Left cardiac atrium (tissue), 4 donors: ENCODE data around the gene MRPS26. TPM values are rescaled to one million over a fixed set of nuclear protein-coding genes. Genes with fewer than 3 reads are reported as not detected.
"Not testable (repeated sequence)": the region's sequence is repeated elsewhere in the genome, so short reads cannot be mapped to it uniquely, and the experiment has no call there.

ENCODE experiments used
- ATAC-seq, 2 donors: fragments of 200-7000 bp; cut with Tn5 transposase; one replicate each; pipeline ENCODE4 v1.9.1; 2020; ENCODE audit warnings: mild to moderate bottlenecking in 2 of 2, moderate library complexity in 2 of 2
- DNase-seq: peaks from one replicate; pipeline ENCODE4 v3.0.0-alpha.2; 2020
- intact Hi-C, 2 donors: fragments of 100-400 bp; cut with DNase I; formaldehyde crosslinking; loops; one replicate each; pipeline versions ENCODE4 v1.14.1 to v1.15.1; 2022 to 2023
- long read RNA-seq: library from polyadenylated mRNA; unstranded; transcript quantifications from one replicate; pipeline ENCODE4 v2.0.0, GENCODE V29; 2021
- total RNA-seq, 2 donors: library from RNA; stranded (reverse); fragmentation: NEBNext Ultra II Directional; extraction: Animal tissue kit (Norgen Biotek cat#: 25700); gene quantifications; one replicate each; pipeline ENCODE4 v1.2.1, GENCODE V29; 2021
- donor health status: DM: no; HTN: yes; CAD: no.
- donor health status: DM: no; HTN: yes; CAD: no; lungs with severe emphysema.
- donor health status: DM: yes; HTN: yes; CAD: no.
- donor health status: Dilated cardiomyopathy.

Gene MRPS26
- total RNA-seq = 10 to 100 TPM; 42.7 to 42.8 TPM
- long read RNA-seq, transcript MRPS26-201 (4 exons, 1,127 nt) = major isoform, 32 of 34 reads
- long read RNA-seq, partial matches to known transcripts = 0 of 34 reads
- long read RNA-seq, other reads (novel, unspliced or antisense) = 2 of 34 reads

DNA sequence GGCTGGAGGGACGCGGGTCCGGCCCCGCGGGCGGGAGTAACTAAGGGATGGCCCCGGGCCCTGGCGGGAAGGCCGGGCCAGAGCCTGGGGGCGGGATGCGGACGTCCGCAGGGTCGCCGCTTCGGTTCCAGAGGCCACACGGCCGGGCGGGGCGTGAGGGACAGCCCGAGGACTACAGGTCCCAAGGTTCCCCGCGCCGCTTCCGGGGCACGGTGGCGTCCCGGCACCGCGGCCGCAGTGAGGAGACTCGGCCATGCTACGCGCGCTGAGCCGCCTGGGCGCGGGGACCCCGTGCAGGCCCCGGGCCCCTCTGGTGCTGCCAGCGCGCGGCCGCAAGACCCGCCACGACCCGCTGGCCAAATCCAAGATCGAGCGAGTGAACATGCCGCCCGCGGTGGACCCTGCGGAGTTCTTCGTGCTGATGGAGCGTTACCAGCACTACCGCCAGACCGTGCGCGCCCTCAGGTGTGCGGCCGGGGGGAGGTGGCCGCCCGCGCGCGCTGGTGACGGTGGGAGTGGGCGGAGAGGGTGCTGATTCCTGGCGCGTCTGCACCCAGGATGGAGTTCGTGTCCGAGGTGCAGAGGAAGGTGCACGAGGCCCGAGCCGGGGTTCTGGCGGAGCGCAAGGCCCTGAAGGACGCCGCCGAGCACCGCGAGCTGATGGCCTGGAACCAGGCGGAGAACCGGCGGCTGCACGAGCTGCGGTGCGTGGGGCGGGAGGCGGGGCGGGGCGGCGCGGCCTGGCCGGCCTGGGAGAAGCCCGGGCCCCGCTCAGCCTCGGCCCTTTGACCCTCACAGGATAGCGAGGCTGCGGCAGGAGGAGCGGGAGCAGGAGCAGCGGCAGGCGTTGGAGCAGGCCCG lies at the start of gene MRPS26:
TSS of gene MRPS26 (plus strand) at position 237 of the 861 bp plus-strand sequence. CDS start at position 254, 17 bp downstream.
- intact Hi-C loops = no loop called here
- peak; percentile 94 for DNase-seq
- ATAC-seq = peak; percentile 95

DNA sequence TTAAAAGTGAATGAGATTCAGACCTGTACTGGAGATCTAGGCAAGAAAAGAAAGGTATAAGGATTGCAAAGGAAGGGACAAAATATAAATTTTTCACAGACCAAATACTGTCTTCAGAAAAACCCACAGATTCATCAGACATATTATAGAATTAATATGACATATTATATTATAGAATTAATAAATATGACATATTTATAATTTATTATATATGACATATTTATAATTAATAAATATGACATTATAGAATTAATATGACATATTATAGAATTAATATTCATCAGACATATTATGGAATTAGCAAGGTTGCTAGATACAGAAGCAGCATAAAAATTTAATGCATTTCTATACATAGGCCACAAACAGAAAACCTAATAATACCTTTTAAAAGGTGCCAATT lies 47.1 kb upstream of the MRPS26 start:
- intact Hi-C loops = no loop called here
- DNase-seq (no peak), ATAC-seq (no peak)

GRCh38 chr20:3000852-3001523 lies 44.9 kb upstream of the MRPS26 start:
- intact Hi-C loops = loop anchor here in 1 of 2 donors (10.0 kb wide), 1 partner anchor 246 kb away; no protein-coding TSS in a partner anchor
- ATAC-seq (peak; percentile 64 to 82), DNase-seq (no peak)

GRCh38 chr20:3003416-3003815 lies 42.4 kb upstream of the MRPS26 start:
- DNase-seq = no peak
- no peak for ATAC-seq
- intact Hi-C loops = loop anchor here in 1 of 2 donors (10.0 kb wide), 1 partner anchor 249 kb away; no protein-coding TSS in a partner anchor

GRCh38 chr20:3010985-3011723 lies 34.7 kb upstream of the MRPS26 start:
- ATAC-seq (peak in 1 of 2 donors; percentile 84), DNase-seq (no peak)
- intact Hi-C loops = no loop called here

DNA sequence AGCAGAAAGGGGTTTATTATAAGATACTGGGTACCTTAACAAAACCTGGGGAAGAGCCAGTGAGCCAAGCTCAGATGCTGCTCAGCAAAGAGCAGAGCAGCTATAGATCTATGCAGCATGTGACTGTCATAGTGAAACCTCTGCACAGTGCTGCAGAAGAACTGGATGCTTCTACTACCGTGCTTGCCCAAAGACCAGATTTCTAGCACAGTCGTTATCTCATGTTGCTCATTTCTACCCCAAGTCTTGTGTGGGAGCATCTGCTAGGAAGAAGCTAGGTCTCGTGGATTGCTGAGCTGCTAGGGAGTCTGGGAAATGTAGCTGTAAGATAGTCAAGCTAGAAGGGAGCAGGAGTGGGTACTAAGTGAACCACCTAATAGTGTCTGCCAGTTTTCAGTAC lies 34.1 kb upstream of the MRPS26 start:
- intact Hi-C loops = no loop called here
- peak in 1 of 2 donors; percentile 41 for ATAC-seq
- no peak for DNase-seq

DNA sequence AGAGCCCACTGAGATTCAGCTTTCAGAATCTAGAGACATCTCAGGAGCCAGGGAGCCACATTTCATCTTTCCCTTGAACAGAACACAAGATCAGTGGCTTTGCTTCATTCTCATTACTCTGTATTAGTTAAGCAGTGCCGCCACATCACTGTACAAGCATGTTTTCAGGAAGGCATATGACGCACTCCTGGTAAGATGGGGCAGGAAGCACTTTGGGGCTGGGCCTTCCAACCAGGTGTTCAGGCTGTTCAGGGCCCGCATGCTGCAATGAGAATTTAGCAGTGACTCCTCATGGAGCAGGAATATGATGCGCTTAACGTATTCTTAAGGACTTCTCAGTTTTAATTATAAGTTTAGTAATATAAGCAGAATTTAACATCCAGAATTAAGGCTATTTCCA lies 32.1 kb upstream of the MRPS26 start:
- ATAC-seq (no peak), DNase-seq (no peak)
- intact Hi-C loops = no loop called here

- no peak for ATAC-seq
- intact Hi-C loops = no loop called here
- no peak for DNase-seq
Measured at GRCh38 chr20:3014179-3014578, 31.7 kb upstream of the MRPS26 start.

- DNase-seq (no peak), ATAC-seq (no peak)
- intact Hi-C loops = no loop called here
Measured at GRCh38 chr20:3014662-3015061, 31.2 kb upstream of the MRPS26 start.

DNA sequence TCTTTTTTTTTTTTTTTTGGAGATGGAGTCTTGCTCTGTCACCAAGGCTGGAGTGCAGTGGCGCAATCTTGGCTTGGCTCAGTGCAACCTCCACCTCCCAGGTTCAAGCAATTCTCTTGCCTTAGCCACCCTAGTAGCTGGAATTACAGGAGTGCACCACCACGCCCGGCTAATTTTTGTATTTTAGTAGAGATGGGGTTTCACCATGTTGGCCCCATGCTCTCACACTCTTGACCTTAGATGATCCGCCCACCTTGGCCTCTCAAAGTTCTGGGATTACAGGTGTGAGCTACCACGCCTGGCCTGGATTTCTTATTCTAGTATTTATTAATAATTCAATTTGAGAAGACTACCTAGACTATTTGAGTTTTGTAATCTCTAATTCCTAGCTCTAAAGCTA lies 30.6 kb upstream of the MRPS26 start:
- intact Hi-C loops, DNase-seq, ATAC-seq: not testable (repeated sequence)

DNA sequence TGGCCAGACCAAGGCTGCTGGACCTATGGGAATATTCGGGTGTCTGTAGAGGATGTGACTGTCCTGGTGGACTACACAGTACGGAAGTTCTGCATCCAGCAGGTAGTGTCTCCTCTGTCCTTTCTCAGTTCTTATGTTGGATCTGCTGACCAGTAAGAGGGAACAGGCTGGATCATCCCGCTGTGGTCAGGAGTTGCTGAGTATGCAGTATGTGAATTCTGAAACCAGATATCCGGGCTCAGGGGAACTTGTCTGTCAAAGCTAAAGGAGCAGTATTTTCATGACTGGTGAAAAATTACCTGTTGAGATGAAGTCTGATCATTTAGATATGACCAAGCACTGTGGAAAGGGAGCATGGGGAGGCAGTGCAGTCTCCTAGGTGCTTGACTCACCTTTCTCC lies 24.5 kb upstream of the MRPS26 start:
- ATAC-seq = no peak
- intact Hi-C loops = no loop called here
- no peak for DNase-seq

GRCh38 chr20:3021777-3022176 lies 24.1 kb upstream of the MRPS26 start:
- DNase-seq (no peak), ATAC-seq (no peak)
- intact Hi-C loops = no loop called here

- DNase-seq, intact Hi-C loops, ATAC-seq: not testable (repeated sequence)
Measured at GRCh38 chr20:3022559-3023490, 23.0 kb upstream of the MRPS26 start.

DNA sequence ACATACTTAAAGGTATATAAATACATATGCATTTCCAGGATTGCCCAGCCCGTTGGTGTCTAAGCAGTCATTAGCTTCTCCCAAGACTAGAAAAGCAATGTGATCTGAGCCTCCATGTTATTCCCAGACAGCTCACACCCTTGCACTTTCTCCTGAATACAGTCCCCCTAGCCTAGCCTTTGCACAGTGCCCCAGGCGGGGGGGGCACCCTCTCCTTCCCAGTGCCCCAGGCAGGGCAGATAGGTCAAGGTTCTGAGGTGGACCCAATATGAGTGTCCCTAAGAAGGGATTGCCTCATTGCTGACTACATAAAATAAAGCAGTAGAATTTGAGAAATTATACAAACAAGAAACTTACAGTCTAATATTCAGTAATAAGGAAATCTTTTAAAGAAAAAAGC lies 17.9 kb upstream of the MRPS26 start:
- DNase-seq (no peak), ATAC-seq (no peak)
- intact Hi-C loops = no loop called here

DNA sequence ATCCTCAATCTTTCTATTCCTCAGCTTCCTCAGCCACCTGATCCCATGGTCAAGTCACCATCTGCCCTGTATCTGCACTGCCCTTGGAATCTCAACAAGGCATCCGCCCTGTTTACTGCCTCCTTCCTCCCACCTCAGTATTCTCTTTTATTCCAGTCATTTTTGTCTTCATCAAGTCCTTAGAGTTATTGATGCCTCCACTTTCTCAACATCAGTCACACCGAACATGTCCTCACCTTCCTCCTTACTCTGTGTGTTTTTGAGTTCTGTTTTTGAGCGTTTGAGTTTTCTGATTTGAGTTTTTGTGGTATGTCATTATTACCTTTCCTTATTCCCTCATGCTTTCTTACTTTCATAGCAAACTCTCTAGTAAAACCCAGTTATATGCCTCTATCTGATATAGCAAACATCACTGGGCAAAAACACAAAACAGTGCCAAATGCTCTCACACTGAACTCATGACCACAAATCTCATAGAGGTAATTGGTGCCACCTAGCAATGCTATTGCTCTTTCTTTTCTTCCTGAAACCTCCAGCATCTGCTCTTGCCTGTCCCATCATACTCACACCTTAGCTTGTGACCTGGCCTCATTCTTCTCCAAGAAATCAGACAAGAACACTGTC lies 14.2 kb upstream of the MRPS26 start:
- DNase-seq = no peak
- ATAC-seq = no peak
- intact Hi-C loops = no loop called here

DNA sequence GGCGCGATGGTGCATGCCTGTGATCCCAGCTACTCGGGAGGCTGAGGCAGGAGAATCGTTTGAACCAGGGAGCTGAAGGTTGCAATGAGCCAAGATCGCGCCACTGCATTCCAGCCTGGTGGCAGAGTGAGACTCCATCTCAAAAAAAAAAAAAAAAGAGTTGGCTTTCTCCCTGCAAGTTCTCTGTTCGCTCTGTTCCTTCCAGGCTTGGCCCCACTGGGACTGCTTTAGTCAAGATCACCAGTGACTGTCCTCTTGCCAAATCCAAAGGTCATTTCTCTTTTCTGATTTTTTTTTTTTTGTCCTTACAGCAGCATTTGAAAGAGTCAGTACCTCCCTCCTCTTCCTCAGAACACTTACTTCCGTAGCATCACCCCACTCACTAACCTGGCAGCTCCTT lies 13.2 kb upstream of the MRPS26 start:
- intact Hi-C loops = no loop called here
- peak in 1 of 2 donors; percentile 80 for ATAC-seq
- peak; percentile 62 for DNase-seq

GRCh38 chr20:3037654-3038053 lies 8.2 kb upstream of the MRPS26 start:
- intact Hi-C loops = no loop called here
- no peak for DNase-seq
- no peak for ATAC-seq

DNA sequence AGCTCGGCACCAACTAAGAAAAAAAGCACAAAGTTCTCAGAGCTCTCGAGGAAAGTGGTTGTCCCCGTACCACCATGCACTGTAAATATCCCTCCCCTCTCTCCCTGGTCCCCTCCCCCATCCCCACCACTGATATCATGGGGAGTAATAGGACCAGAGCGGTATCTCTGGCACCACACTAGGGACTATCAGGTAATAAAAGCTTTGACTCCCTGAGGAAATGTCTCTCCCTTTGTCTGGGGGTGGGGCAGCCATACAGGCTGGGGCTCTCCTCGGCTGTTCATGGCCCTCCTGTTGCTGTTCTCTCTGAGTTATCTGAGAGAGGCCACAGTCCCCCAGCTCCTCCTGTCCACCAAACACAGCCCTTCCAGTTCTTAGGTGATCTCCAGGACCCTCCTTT lies 7.4 kb upstream of the MRPS26 start:
- no peak for ATAC-seq
- intact Hi-C loops = no loop called here
- no peak for DNase-seq
